HUDEP-2 (cell line): ENCODE data around the gene C10orf143.
A peak's percentile ranks its signal among the peaks of the same experiment; 100 is the strongest.
"Not testable (repeated sequence)": the region's sequence is repeated elsewhere in the genome, so short reads cannot be mapped to it uniquely, and the experiment has no call there.

ENCODE experiments used
- DNase-seq, 76 experiments: peaks; one replicate each; lab custom pipeline; 2025; ENCODE audit not compliant: unreplicated experiment in 76 of 76; lab: John Stamatoyannopoulos, UW

Gene C10orf143

GRCh38 chr10:130110246-130111112 lies at the start of gene C10orf143:
Gene C10orf143, minus strand, starts transcription at chr10:130110830. Its CDS starts 58 bp downstream, at chr10:130110772.
- DNase-seq: peak; percentile 15 to 97 (median 92)

DNA sequence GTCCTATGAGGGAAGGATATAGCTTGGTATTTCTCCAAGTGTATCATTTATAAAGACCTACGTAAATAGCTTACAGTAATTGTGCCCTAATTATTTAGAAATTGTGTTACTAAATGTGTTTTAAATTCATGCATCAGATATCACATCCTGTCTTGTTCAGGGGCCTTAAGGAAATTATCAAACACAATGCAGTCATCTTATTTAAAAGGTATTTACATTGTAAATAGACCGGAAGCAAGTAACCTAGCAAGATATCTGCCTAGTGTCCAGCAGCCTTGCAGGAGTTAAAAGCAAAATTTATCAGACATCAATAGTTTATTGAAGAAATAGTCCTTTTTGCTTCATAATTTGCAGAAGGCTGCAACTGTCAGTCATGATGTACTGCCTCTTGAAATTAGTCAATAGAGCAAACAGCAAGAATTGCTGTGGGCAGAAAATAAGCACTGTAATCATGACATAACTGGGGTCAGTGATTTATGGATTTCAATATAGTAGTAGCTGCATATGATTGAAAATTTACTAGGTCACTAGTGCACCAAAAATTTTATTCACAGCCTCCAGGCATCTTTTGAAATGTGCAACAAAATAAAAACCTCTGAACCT lies 48.7 kb upstream of the C10orf143 start:
- DNase-seq: no peak

DNA sequence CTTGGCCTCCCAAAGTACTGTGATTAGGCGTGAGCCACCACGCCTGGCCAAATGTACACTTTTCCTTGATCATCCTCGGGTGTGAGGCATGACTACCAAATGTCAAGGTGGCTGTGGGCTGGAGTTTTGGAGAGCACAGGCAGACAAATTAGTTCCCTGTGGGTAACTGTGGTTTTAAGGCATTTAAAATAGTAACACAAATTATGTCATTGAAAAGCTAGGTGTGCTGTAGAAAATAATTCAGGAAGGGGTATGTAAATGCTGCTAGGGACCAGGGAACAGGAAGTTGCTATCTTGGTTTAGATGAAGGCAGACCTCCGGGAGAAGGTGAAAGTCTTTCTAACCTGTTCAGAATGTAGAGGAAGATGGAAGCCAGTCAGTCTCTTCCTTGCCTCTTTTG lies 35.4 kb upstream of the C10orf143 start:
- no peak for DNase-seq

DNA sequence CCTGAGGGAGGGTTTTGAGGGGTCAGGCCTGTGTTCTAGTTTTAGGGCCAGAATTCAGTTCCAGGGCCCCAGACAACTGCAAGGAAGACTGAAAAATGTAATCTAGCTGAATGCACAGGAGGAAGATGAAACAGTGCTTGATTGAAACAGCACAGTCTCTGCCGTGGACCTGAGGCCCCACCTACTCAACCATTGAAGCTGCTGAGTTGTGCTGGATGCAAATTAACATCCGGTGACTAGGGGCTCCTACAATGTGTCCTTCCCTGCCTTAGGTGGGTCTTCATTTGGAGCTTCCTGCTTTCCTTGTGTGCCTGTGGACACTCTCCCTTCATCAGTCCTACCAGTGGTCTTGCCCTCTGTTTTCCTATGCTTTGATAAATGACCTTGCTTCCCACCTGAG lies 31.2 kb upstream of the C10orf143 start:
- no peak for DNase-seq

DNA sequence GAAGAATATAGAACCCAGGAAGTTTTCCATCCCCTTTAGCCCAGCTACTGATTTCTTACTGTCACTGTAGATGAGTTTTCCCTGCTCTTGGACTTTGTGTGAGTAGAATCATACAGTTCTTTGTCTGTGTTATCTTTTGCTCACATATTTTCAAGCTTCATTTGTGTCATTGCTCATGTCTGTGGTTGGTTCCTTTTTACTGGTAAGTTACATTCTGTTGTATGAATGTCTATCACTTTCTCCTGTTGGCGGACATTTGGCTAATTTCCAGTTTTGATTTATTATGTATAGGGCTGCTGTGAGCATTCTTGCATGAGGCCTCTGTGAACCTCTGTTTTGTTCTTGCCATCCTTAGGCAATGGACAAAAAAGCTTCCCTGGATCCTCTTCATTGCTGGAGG lies 30.8 kb upstream of the C10orf143 start:
- DNase-seq: peak in 30 of 76 experiments; percentile 6 to 77 (median 32)

GRCh38 chr10:130141038-130141437 lies 30.4 kb upstream of the C10orf143 start:
- DNase-seq: no peak

DNA sequence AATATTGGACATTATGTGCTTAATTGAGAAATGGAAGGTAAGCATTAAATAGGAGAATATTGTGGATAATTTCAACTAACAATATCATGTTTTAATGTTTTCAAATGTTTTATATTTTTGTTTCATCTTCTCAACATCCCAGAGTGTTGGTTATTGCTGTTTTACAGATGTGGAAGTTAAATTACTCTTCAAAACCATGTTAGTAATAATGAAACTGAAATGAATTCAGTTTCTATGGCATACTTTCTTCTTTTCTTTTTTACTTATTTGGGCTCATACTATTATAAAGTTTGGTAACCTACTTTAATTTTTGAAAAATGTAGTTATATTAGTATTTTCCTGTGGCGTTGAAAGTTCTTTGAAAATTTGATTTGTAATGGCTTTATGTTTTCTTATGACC lies 29.8 kb upstream of the C10orf143 start:
- no peak for DNase-seq

DNA sequence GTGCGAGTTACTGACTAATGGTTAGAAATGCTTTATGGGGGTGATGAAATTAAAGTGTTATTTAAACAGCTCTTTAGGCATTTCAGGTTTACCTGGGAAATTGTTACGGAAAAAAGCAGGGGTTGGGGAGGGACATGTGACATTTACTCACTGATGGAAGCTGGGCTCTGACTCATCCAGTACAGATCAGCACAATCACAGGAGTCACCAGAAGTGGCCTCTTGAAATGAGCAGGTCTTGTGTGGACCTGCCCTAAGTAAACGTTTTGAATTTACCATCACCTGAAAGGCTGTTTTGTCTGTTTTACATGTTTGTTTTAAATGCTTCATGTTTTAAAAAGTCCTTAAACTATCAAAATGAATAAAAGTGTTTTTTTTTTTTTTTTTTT lies 27.8 kb upstream of the C10orf143 start:
- DNase-seq: peak in 29 of 76 experiments; percentile 2 to 65 (median 23)

DNA sequence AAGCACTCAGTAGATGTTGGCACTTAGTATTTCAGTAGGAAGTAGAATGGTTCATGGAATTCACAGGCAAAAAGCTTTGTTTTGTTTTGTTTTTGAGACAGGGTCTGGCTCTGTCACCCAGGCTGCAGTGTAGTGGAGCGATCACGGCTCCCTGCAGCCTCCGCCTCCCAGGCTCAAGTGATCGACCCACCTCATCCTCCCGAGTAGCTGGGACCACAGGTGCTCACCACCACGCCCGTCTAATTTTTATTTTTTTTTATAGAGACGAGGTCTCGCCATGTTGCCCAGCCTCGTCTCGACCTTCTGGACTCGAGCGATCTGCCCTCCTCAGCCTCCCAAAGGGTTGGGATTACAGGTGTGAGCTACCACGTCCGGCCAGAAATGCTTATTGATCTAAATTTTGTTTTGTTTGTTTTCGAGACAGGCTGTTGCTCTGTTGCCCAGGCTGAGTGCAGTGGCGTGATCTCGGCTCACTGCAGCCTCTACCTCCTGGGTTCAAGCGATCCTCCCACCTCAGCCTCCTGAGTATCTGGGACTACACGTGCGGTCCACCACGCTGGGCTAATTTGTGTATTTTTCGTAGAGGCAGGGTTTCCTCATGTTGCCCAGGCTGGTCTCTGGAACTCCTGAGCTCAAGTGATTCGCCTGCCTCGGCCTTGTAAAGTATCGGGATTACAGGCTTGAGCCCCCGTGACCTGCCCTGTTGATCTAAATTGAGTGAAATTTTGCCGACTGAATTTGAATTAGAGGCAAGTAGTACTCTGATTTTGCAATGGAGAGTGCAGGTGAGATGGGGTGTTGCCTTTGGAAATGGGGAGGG lies 27.2 kb upstream of the C10orf143 start:
- no peak for DNase-seq

DNA sequence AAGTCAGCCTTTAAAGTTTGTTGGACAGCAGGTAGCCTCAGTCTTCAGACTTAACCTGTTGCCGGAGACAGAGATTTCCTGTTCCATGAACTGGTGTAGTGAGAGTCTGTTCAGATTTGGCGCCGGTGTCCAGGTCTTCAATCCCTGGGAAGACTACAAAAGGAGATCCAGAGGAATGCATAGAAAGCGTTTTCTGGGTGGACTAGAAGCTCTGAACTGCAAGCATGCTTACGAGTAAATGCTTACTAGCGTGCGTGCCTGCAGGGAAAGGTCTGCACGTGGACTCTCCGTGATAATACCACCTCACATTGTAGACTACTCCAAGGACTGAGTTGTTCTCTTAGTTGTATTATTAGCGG lies 26.4 kb upstream of the C10orf143 start:
- peak in 3 of 76 experiments; percentile 2 to 33 (median 16) for DNase-seq

GRCh38 chr10:130136226-130137089 lies 25.8 kb upstream of the C10orf143 start, which contains the start of gene GLRX3:
Gene GLRX3, plus strand, starts transcription at chr10:130136391. Its CDS starts 30 bp downstream, at chr10:130136421.
- peak in 72 of 76 experiments; percentile 8 to 86 (median 70) for DNase-seq

DNA sequence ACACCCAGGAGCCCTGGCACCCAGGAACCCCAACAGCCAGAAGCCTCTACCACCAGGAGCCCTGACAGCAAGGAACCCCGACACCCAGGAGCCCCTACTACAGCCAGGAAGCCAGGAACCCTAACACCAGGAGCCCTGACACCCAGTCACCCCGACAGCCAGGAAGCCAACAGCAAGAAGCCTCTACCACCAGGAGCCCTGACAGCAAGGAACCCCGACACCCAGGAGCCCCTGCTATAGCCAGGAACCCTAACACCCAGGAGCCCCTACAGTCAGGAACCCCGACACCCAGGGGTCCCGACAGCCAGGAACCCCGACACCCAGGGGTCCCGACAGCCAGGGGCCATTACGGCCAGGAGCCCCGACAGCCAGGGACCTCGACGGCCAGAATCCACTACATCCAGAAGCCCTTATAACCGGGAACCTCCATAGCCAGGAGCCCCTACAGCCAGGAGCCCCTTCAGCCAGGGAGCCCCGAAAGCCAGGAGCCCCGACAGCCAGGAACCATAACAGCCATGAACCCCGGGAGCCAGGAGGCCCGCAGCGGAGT lies 25.1 kb upstream of the C10orf143 start:
- peak in 1 of 76 experiments; percentile 44 for DNase-seq

DNA sequence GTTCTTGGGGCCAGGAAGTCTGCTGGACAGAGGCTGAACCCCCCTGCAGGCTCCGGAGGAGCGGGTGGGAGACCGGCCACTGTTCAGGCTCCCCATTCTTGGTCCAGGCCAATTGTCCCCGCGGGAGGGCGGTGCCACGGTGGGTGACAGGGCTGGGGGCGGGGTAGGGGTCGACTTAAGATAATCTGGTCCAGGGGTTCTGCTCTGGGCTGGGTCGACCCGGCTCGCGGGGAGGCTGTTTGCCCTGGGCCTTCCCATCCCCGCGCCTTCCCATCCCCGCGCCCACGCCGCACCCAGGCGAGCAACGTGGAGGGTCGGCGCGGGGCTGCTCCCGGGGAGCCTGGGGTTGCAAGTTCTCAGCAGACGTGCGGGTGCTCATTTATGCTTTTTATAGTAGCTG lies 18.3 kb upstream of the C10orf143 start:
- no peak for DNase-seq

- DNase-seq: no peak
Measured at GRCh38 chr10:130128062-130128781, 17.6 kb upstream of the C10orf143 start.

DNA sequence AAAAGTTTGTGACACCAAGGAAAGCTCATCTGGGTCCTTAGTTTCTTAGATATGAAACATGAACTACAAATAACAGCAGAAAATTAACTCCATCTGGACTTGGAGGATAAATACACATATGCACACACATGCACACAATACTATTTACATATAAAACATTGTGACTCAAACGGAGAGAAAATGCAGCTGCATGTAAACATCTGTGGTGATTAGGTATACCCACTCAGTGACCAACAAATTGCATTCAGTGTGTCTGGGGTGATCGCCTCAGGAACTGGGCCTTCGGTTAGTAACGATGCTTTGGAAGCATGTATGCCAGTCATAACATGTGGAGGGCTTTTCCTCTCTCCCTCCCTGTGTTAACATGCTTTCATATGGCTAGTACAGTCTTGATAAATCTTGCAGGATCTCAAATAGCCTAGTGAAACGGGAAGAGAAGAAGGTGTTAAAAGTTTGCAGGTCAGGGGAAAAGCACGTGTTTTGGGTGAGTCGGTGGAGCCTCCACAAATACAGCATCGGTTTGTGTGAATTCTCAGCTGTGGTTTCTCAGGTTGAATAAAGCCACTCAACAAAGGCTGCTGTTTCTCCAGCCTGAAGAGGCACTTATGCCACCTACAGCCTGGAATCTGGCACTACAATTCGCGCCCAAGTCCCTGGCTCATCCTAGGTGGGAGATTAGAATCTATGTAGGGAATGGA lies 16.9 kb upstream of the C10orf143 start:
- peak in 31 of 76 experiments; percentile 6 to 43 (median 17) for DNase-seq

DNA sequence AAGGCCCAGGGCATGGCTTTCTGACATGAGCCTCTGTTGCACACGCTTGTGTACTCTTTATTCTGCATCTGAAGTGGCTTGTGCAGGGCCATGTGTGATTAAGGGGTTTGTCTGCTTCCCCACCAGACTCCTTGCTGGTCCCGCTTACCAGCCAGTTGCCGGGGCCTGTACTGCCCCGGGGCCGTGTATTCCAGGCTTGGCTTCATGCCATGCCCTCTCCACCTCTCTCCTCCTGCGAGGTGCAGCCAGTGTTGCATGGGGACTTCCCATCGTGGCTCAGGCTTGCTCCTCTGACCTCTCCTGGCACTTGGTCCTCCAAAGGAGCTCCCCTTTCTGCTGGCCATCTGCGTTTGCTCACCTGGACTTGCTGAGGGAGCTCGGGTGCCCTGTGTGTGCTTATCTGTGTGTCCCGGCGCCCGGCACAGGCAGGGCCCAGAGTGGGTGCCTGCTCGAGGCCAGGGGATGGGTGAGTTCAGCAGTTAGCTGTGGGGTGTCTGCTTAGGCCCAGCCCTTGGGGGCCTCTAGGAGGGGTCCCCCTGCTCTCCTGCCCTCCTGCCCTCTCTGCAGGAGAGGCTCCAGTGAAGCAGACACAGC lies 11.0 kb upstream of the C10orf143 start:
- DNase-seq: no peak

DNA sequence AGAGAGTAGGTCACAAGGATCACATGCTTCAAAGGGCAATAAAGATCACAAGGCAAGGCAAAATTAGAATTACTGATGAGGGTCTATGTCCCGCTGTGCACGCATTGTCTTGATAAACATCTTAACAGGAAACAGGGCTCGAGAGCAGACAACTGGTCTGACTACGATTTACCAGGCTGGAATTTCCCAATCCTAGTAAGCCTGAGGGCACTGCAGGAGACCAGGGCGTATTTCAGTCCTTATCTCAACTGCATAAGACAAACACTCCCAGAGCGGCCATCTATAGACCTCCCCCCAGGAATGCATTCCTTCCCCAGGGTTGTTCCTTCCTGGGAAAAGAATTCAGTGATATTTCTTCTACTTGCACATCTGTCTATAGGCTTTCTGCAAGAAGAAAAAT lies 6.9 kb upstream of the C10orf143 start:
- not testable (repeated sequence) for DNase-seq

DNA sequence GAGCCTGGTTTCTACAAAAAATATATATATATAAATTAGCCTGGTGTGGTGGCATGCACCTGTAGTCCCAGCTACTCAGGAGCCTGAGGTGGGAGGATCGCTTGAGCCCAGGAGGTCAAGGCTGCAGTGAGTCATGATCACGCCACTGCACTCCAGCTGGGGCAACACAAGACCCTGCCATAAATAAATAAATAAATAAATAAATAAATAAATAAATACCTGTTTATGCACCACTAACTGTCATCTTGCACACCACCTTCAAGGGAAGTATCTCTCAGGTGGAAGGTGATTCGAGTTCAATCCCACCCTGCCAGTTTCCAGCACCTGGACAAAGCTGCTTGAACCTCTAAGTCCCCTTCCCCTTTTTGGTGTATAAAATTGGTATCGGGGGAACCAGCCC lies 6.3 kb upstream of the C10orf143 start:
- not testable (repeated sequence) for DNase-seq
